ENCODE data around the gene OGFOD3. TPM values are rescaled to one million over a fixed set of nuclear protein-coding genes. Genes with fewer than 3 reads are reported as not detected.

The OGFOD3 gene
- total and polyA plus RNA-seq, 9 of the 15 experiments (the other 6 are each of a cell fraction or from before 2014, with no cell fraction given) = 0.69 to 44.7 (median 18.9) TPM

DNA sequence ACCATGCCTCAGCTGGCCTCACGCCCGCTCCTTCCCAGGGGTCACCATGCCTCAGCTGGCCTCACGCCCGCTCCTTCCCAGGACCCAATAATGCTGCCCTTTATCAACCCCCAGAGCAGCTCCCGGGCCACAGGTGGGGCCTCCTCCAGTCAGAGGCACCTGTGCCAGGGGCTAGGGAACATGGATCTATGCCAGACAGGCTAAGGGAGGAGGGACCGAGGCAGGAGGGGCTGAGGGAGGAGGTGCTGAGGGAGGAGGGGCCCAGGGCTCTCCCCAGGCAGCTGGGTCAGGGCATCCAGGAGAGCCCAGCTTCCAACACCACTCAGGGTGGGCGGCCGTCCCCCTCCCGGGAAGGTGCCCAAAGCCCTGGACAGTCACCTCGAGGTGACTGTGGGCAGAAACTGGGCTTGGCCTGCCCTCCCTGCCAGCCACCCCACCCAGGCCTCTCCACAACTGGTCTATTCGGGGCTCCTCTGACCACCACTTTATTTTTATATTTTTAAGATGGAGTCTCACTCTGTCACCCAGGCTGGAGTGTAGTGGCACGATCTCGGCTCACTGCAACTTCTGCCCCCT is 27.4 kb downstream of the OGFOD3 start:
- TF ChIP-seq NFIC (IDR thresholded peaks at IDR 0.05) (0 out of 2 replicates have a peak, but pooled peaks have one; percentile 10), ZNF263 (CRISPR knock-in tag; IDR thresholded peaks at IDR 0.05; ENCODE audit: borderline replicate concordance) (peak; percentile 42; the same call in 1 of the 2 replicates), POLR2G (IDR thresholded peaks at IDR 0.05; ENCODE audit: low read depth, low read length) (peak; percentile 32; the same call in 1 of the 2 replicates), ELF2 (CRISPR knock-in tag; IDR thresholded peaks at IDR 0.05) (no peak), NFE2L1 (tag; IDR thresholded peaks at IDR 0.05; ENCODE audit: borderline replicate concordance, low read depth) (no peak)
- Histone ChIP-seq H3K79me2 (ENCODE audit: control insufficient read depth, insufficient read depth, low read length) (no peaks in the 10 kb centered on the region), H3K27ac (ENCODE audit: extremely low read depth, low read depth, low read length) (no peak overlapping the region), H3K27me3 (ENCODE audit: control insufficient read depth in 2 of 2, insufficient read depth in 2 of 2, low read length in 2 of 2) (no peaks in the 10 kb centered on the region), H3K4me1 (replicated peaks in 1 of 2; ENCODE audit: control insufficient read depth in 2 of 2, insufficient read depth in 2 of 2, low read length in 2 of 2) (peaks cover 0 to 39% of the 10 kb centered on the region in 2 experiments; a peak in 3 of 5 replicates), H3K9ac (ENCODE audit: insufficient read depth in 1 of 2, low read depth in 2 of 2, low read length in 2 of 2) (no peak overlapping the region), H3K36me3 (ENCODE audit: control insufficient read depth, insufficient read depth, low read length) (peaks cover 26% of the 10 kb centered on the region; the same call in 2 of the 3 replicates), H3K9me3 (replicated peaks; ENCODE audit: control insufficient read depth, insufficient read depth, low read depth, low read length) (no peaks in the 10 kb centered on the region), H3K4me2 (ENCODE audit: insufficient read depth, low read length) (no peak overlapping the region), H3K9me1 (ENCODE audit: control insufficient read depth, insufficient read depth, low read length) (no peaks in the 10 kb centered on the region), H3K4me3 (no peak overlapping the region), H4K20me1 (replicated peaks; ENCODE audit: control insufficient read depth, insufficient read depth, low read length) (no peaks in the 10 kb centered on the region), H2AFZ (ENCODE audit: low read depth, low read length) (no peak overlapping the region)
- 68% methylated on average over 6 of the region's 13 CpGs for WGBS (ENCODE audit: insufficient coverage, low coverage, missing lambda C conversion rate)
- ATAC-seq (no peak), DNase-seq (ENCODE audit: extremely low read depth in 1 of 4, low spot score in 3 of 4) (no peak), FAIRE-seq (no peak)
- ChIA-PET CTCF (ENCODE audit: low intra/inter-chr PET ratio) (no interaction called here), POLR2A (no interaction called here)
- intact Hi-C loops (cut with micrococcal nuclease) (no loop called here), in situ Hi-C loops (cut with MboI) (no loop called here)
- BruUV-seq (replicated peaks) = no TSS peak
